Stomach (tissue), 4 donors: ENCODE results near the gene NME2.

Experiments
- EP300 ChIP-seq: sonication (generic); formaldehyde crosslinking; IDR thresholded peaks from one replicate; pipeline ENCODE4 v1.6.1; 2017; ENCODE audit warnings: antibody characterized with exemption
- POLR2A ChIP-seq, 4 donors: fragments of 450-650 bp; IDR thresholded peaks; one replicate each; pipeline ENCODE4 v1.6.1; 2016; ENCODE audit warnings: antibody characterized with exemption in 4 of 4, control low read depth in 2 of 4, mild to moderate bottlenecking in 1 of 4, moderate library complexity in 1 of 4
- TF ChIP-seq, protein P1 (sequence below), 7 experiments: fragments of 450-650 bp in 4 of 7; fragments of 200-600 bp in 3 of 7; sonication (generic) in 3 of 7; IDR thresholded peaks; one replicate each; pipeline ENCODE4 v1.5.1; 2016 to 2019; ENCODE audit warnings: antibody characterized with exemption in 7 of 7, control low read depth in 2 of 7, mild to moderate bottlenecking in 1 of 7

DNA sequence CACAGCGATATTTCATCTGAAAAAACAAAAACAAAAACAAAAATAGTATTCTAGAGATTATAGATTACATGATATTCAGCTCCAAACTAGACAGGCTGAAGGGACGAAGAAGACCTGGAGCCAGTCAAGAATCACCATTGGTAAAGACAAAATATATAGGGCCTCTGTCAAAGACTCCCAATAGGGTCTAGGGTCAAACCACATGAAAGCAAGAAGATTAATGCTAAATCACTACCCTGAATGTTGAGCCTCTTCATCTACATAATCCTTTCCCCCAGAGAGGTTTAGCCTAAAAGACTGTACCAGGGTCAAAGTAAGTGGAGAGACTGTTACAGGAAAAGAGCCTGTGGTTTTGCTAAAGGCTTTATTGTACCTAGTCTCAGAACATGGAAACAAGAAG is 23.6 kb upstream of the NME2 start:
- TF ChIP-seq EP300 (no peak), POLR2A (IDR thresholded peaks at IDR 0.05) (no peak)
- TF ChIP-seq, protein P1, sequence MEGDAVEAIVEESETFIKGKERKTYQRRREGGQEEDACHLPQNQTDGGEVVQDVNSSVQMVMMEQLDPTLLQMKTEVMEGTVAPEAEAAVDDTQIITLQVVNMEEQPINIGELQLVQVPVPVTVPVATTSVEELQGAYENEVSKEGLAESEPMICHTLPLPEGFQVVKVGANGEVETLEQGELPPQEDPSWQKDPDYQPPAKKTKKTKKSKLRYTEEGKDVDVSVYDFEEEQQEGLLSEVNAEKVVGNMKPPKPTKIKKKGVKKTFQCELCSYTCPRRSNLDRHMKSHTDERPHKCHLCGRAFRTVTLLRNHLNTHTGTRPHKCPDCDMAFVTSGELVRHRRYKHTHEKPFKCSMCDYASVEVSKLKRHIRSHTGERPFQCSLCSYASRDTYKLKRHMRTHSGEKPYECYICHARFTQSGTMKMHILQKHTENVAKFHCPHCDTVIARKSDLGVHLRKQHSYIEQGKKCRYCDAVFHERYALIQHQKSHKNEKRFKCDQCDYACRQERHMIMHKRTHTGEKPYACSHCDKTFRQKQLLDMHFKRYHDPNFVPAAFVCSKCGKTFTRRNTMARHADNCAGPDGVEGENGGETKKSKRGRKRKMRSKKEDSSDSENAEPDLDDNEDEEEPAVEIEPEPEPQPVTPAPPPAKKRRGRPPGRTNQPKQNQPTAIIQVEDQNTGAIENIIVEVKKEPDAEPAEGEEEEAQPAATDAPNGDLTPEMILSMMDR (IDR thresholded peaks at IDR 0.05) = no peak
